Gastrocnemius medialis (tissue), 4 donors: ENCODE data around the gene HIGD2A. TPM values are rescaled to one million over a fixed set of nuclear protein-coding genes. Genes with fewer than 3 reads are reported as not detected.

Experiments used
- ATAC-seq, 2 donors: fragments of 150-250 bp; one replicate each; pipeline ENCODE4 v1.9.1; 2016
- DNase-seq, 2 donors: peaks; one replicate each; pipeline ENCODE4 v3.0.0-alpha.2; 2019
- H3K27ac ChIP-seq, 4 donors: fragments of 200-600 bp; sonication (generic); 1 replicate in 1 of 4; 2 replicates in 3 of 4; pipeline ENCODE4 v1.5.1; 2016 to 2018; ENCODE audit warnings: mild to moderate bottlenecking in 2 of 4, moderate library complexity in 1 of 4
- H3K27me3 ChIP-seq, 3 donors: fragments of 200-600 bp; sonication (generic) in 2 of 3; 1 replicate in 1 of 3; 2 replicates in 2 of 3; pipeline versions ENCODE4 v1.5.1 to v1.6.0; 2016 to 2019; ENCODE audit warnings: mild to moderate bottlenecking in 1 of 3, moderate library complexity in 1 of 3
- H3K36me3 ChIP-seq, 2 donors: fragments of 200-600 bp; sonication (generic) in 1 of 2; one replicate each; pipeline ENCODE4 v1.5.1; 2017 to 2018
- H3K4me1 ChIP-seq, 2 donors: fragments of 200-600 bp; sonication (generic) in 1 of 2; one replicate each; pipeline ENCODE4 v1.5.1; 2016 to 2017; ENCODE audit warnings: mild to moderate bottlenecking in 2 of 2
- H3K4me3 ChIP-seq, 4 donors: fragments of 200-600 bp; sonication (generic) in 3 of 4; 1 replicate in 1 of 4; 2 replicates in 3 of 4; pipeline ENCODE4 v1.5.1; 2016 to 2019; ENCODE audit warnings: mild to moderate bottlenecking in 2 of 4
- H3K9me3 ChIP-seq, 3 donors: fragments of 200-600 bp; sonication (generic) in 2 of 3; 1 replicate in 1 of 3; 2 replicates in 2 of 3; pipeline ENCODE4 v1.5.1; 2016 to 2019
- CTCF ChIP-seq, 5 experiments: fragments of 450-650 bp in 3 of 5; fragments of 200-600 bp in 2 of 5; sonication (generic) in 2 of 5; IDR thresholded peaks in 4 of 5; conservative IDR thresholded peaks in 1 of 5; 1 replicate in 4 of 5; 2 replicates in 1 of 5; pipeline ENCODE4 v1.5.1; 2016 to 2019; ENCODE audit warnings: antibody characterized with exemption in 5 of 5, mild to moderate bottlenecking in 3 of 5, moderate library complexity in 3 of 5
- POLR2A ChIP-seq, 2 donors: fragments of 450-650 bp; IDR thresholded peaks; one replicate each; pipeline ENCODE4 v1.6.1; 2017; ENCODE audit warnings: antibody characterized with exemption in 2 of 2, mild to moderate bottlenecking in 2 of 2, moderate library complexity in 2 of 2
- in situ Hi-C, 4 donors: fragments of 200-750 bp; cut with MboI; loops; one replicate each; pipeline versions ENCODE4 v1.15.0 to v1.8.0; 2017; ENCODE audit warnings: low sequenced_read_pairs in 4 of 4
- intact Hi-C: fragments of 100-400 bp; cut with DNase I; formaldehyde crosslinking; loops from one replicate; pipeline ENCODE4 v1.15.1; 2023; ENCODE audit warnings: low total_unique reads
- total RNA-seq, 4 donors: library from RNA; depleted of rRNA; stranded (reverse); fragments of >200 nt; gene quantifications; one replicate each; pipeline versions ENCODE4 v1.1.0 to v1.2.3, GENCODE V29; 2016

HIGD2A gene
- total RNA-seq, 4 donors from 2014 or later: 189 to 274 (median 229) TPM

DNA sequence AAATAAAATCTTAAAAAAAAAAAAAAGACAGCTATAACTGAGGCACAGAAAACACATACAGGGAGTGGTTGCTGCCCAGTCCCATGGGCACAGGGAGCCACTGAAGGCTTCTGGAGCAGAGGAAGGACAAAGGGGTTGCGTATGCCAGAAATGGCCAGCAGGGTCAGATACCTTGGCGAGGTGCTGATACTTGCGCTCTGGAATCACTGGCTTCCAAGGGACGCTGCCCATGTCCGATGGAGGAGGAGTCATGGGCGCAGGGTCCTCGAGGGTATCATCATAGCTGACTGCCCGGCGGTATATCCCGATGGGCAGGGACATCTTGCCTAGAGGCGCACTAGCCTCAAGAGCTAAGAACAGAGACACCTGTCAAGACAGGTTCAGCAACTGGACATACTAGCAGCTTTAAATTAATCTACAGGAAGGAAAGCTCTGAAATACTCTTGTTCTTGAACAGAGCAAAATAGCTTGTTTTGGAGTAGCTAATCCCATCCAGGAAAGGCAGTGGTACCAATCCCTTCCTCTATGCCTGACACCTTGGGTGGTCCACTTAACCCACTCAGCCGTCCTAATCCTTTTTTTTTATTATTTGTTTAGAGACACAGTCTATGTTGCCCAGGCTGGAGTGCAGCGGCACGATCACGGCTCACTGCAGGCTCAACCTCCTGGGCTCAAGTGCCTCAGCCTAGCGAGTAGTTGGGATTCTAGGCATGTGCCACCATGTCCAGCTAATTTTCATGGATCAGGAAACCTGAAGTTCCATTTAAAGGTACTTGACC, 33.0 kb upstream of the HIGD2A start:
- H3K36me3 ChIP-seq: peaks cover 0 to 63% of the 10 kb centered on the region in 2 donors
- peaks cover 9 to 24% of the 10 kb centered on the region in 2 donors for H3K4me1 ChIP-seq
- H3K27ac ChIP-seq: no peak overlapping the region
- no peaks in the 10 kb centered on the region for H3K9me3 ChIP-seq
- in situ Hi-C loops (no loop called here), intact Hi-C loops (no loop called here)
- DNase-seq (no peak), ATAC-seq (no peak)
- no peak overlapping the region for H3K4me3 ChIP-seq
- no peak for TF ChIP-seq POLR2A (IDR thresholded peaks at IDR 0.05)
- no peak for TF ChIP-seq CTCF (IDR thresholded peaks at IDR 0.05 in 4 of 5, conservative IDR thresholded peaks at IDR 0.05 in 1 of 5)
- H3K27me3 ChIP-seq: no peaks in the 10 kb centered on the region

GRCh38 chr5:176356179-176356566, 32.4 kb upstream of the HIGD2A start:
- in situ Hi-C loops: no loop called here
- no peak overlapping the region for H3K4me3 ChIP-seq
- H3K36me3 ChIP-seq: peaks cover 0 to 58% of the 10 kb centered on the region in 2 donors
- no peak for TF ChIP-seq CTCF (IDR thresholded peaks at IDR 0.05 in 4 of 5, conservative IDR thresholded peaks at IDR 0.05 in 1 of 5)
- intact Hi-C loops: no loop called here
- DNase-seq (no peak), ATAC-seq (no peak)
- no peaks in the 10 kb centered on the region for H3K27me3 ChIP-seq
- no peak overlapping the region for H3K27ac ChIP-seq
- no peaks in the 10 kb centered on the region for H3K9me3 ChIP-seq
- H3K4me1 ChIP-seq: peaks cover 12 to 24% of the 10 kb centered on the region in 2 donors

DNA sequence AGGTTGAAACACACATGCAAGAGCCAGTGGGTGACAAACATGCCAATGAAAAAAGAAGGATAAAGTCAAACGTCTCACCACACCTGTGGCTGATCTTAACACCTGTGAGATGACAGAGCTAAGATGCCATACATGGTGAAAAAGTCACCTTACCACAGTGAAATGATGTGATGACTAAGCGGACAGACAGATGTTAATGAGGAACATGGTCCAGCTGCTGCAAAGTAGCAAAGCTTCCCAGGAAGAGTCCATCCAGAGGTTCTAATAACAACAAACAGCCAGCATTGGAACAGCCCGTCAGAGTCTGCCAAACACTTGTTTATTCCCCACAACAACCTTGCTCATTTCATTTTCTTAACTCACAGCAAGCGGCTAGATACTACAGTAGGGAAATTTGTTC, 28.9 kb upstream of the HIGD2A start:
- peaks cover 14 to 19% of the 10 kb centered on the region in 2 donors for H3K4me1 ChIP-seq
- no peaks in the 10 kb centered on the region for H3K9me3 ChIP-seq
- peak overlapping the region; percentile 92 to 97 (median 94) for H3K27ac ChIP-seq
- no peaks in the 10 kb centered on the region for H3K27me3 ChIP-seq
- intact Hi-C loops: loop anchor here (2.0 kb wide), 1 partner anchor 177 kb away; the partner anchor contains the start of gene RNF44
- no peak for ATAC-seq
- in situ Hi-C loops: no loop called here
- peaks cover 0 to 31% of the 10 kb centered on the region in 2 donors for H3K36me3 ChIP-seq
- no peak for DNase-seq
- TF ChIP-seq POLR2A (IDR thresholded peaks at IDR 0.05): no peak
- TF ChIP-seq CTCF (IDR thresholded peaks at IDR 0.05 in 4 of 5, conservative IDR thresholded peaks at IDR 0.05 in 1 of 5): no peak
- peak overlapping the region in 3 of 4 donors; percentile 83 to 99 (median 94) for H3K4me3 ChIP-seq

- peak overlapping the region; percentile 92 to 97 (median 94) for H3K27ac ChIP-seq
- in situ Hi-C loops (no loop called here), intact Hi-C loops (loop anchor here (1.0 to 2.0 kb wide), 4 partner anchors 27 to 176 kb away; partner anchors contain the start of genes CLTB, FAF2, HIGD2A and NOP16)
- peaks cover 11 to 24% of the 10 kb centered on the region in 2 donors for H3K4me1 ChIP-seq
- no peak for TF ChIP-seq POLR2A (IDR thresholded peaks at IDR 0.05)
- TF ChIP-seq CTCF (IDR thresholded peaks at IDR 0.05 in 4 of 5, conservative IDR thresholded peaks at IDR 0.05 in 1 of 5): no peak
- H3K9me3 ChIP-seq: no peaks in the 10 kb centered on the region
- ATAC-seq: peak; percentile 18 to 20
- H3K4me3 ChIP-seq: peak overlapping the region; percentile 83 to 99 (median 96)
- no peak for DNase-seq
- peaks cover 0 to 22% of the 10 kb centered on the region in 2 donors for H3K36me3 ChIP-seq
- H3K27me3 ChIP-seq: no peaks in the 10 kb centered on the region
Observed at GRCh38 chr5:176360894-176361436, 27.6 kb upstream of the HIGD2A start.
